HT-29 (cell line): Measurements from ENCODE around the gene ALG9. TPM values are rescaled to one million over a fixed set of nuclear protein-coding genes. Genes with fewer than 3 reads are reported as not detected.
"Not testable (repeated sequence)": the region's sequence is repeated elsewhere in the genome, so short reads cannot be mapped to it uniquely, and the experiment has no call there.

ENCODE experiments used
- DNase-seq: peaks from one replicate; pipeline ENCODE4 v3.0.0-alpha.2; 2015; ENCODE audit warnings: low spot score
- total RNA-seq: library from RNA; depleted of rRNA; stranded (reverse); fragments of >200 nt; shearing (Covaris generic); gene quantifications from 2 replicates; pipeline ENCODE4 v1.2.3, GENCODE V29; 2014

ALG9 gene
- total RNA-seq, 1 experiment from 2014 or later, result 23.9 TPM

DNA sequence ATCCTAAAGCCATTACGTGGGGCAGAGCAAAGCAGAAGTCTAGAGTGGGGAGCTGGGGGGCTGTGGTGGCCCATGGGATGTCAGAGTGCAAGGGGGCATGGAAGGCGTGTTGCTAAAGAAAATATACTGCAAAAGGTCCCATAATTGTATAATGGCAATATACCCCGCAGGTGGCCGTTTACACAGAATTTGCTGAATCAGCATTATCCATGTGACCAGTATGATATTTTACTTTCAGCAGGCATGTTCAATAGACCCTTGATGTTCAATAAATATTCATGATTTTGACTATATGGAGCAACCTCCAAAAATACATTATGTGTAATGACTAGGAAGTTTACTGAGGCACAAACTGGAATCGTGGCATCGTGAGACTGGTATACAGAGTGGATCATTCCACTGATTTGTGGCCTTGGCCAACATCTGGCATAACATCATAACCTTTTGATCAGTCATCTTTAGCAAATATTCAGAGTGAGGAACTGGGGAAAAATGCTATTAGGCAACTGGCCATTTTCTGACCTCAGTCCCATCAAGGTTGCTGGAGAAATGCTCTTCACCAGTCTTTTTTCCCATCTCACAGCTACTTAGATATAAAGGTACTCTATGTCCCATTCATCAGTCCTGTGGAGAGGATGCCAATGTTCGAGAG, 75.9 kb downstream of the ALG9 start:
- no peak for DNase-seq

DNA sequence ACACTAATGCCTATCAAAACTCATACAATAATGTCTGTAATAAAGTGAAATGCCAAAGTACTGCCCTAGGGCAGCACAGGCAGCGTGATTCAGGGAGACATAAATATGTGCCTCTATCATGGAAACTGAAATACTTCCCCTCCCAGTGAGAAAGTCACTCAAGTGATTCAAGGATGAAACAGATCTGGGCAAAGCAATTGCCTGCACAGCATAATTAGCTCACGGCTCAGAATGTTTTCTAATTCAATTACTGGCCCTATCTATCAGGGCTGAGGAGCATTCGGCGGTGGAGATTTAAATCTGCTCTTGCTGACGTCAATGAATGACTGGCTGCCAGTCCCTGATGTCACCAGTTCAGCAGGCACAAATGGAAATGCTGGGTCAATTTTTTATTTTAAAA, 77.5 kb downstream of the ALG9 start:
- DNase-seq, result no peak

DNA sequence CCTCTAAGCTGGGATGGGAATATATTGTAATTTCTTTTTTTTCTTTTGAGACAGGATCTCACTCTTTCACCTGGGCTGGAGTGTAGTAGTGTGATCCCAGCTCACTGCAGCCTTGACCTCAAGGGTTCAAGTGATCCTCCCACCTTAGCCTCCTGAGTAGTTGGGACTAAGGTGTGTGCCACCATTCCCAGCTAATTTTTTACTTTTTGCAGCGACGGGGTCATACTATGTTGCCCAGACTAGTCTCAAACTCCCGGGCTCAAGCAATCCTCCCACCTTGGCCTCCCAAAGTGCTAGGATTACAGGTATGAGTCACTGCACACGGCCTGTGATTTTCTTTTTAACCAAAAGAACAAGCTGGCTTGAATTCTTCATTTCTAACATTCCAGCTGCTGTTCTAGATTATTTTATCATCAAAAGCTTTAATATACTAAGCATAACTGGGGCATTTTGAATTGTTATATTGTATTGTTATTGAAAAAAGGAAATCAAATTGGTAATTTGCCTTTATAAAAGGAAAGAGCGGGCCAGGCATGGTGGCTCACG, 78.4 kb downstream of the ALG9 start:
- DNase-seq, result no peak

DNA sequence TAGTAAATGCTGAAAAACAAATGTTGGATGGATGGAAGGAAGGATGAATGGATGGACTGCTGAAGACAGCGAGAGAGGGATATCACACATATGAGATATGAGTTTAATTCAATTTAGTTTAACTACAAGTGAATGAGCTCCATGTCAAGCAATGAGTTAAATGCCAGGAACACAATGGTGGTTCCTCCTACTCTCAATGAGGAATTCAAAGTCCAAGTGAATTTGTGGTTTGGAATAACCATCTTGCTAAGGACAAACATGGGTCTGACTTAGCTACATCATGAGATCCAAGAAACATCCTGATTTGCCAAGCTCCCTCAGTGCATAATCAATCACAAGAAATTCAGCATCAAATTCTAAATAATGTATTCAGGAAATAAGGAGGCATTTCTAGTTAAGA, 79.1 kb downstream of the ALG9 start:
- no peak for DNase-seq

DNA sequence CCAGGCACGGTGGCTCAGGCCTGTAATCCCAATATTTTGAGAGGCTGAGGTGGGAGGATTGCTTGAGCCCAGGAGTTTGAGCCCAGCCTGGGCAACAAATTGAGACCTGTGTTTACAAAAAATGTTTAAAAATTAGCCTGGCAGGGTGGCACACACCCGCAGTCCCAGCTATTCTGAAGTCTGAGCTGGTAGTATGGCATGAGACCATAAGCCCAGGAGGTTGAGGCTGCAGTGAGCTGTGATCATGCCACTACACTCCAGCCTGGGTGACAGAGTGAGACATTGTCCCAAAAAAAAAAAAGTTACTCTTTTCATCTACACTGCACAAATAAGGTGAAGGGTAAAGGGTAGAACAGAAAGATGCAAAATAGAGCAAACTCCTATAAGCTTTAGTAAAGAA, 82.9 kb downstream of the ALG9 start:
- no peak for DNase-seq

DNA sequence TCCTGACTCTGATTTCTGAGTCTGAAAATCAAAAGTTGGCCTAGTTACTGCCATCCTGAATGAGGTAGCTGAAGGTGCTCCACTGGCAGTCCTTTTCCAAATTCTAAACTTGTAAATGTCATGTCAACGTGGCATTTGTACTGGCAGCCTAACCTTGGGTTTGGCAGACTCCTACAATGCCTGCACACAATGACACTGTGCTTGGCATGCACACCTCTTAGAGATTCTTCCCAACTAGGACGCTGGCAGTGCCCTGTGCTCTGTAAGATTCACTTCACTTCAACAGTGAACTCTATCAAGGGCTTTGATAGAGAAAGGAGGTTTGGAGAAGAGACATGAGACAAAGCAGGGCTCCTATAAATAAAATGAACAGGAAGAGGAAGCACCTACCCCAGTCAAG, 83.3 kb downstream of the ALG9 start:
- DNase-seq, result no peak

DNA sequence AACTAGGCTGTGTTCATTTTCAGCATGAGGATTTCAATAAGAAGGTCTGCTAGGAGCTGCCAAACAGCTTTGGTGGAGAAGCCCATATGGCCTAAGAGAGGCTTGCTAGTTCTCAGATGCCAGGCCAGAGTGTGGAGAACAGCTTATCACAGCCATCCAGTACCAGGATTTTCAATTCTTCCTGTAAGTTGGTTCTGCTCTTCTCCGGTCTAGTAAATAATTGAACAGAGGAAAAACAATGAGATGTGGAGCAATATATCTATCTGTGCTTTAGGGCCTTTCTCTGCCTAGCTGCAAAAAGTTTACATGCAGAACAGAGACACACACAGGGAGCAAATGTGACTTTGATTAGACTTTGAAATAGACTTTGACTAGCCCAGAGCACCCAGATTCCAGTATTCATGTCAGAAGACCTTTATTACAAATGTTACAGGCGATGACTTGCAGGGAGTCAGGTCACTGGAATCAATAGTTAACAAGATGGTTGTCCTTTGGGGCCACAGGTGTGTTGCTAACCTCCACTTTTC, 85.4 kb downstream of the ALG9 start:
- DNase-seq, result no peak

DNA sequence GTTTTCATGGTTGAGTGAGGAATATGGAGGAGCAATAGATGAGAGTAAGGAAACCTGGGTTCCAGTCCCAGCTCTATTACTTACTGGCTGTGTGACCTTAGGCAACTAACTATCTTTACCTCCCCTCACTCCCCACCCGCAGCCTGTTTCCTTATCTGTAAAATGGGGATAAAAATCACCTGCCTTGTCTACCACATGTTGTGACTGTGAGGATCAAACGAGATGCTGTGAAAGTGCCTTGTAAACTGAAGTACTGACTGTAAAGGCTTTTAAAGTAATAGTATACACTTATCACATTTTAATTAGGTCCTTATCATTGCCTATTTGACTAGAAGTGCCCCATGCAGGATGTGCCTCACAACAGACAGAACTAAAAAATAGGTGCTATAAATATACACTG, 86.3 kb downstream of the ALG9 start:
- no peak for DNase-seq

DNA sequence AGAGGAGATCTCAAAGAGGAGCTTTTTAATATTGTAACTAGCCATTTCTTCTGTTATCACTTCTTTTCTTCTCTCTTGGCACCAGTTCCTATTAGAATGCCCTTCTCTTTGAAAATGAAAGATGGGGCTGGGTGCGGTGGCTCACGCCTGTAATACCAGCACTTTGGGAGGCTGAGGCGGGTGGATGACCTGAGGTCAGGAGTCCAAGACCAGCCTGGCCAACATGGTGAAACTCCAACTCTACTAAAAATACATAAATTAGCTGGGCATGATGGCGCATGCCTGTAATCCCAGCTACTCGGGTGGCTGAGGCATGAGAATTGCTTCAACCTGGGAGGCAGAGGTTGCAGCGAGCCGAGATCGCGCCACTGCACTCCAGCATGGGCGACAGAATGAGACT, 87.1 kb downstream of the ALG9 start:
- not testable (repeated sequence) for DNase-seq

DNA sequence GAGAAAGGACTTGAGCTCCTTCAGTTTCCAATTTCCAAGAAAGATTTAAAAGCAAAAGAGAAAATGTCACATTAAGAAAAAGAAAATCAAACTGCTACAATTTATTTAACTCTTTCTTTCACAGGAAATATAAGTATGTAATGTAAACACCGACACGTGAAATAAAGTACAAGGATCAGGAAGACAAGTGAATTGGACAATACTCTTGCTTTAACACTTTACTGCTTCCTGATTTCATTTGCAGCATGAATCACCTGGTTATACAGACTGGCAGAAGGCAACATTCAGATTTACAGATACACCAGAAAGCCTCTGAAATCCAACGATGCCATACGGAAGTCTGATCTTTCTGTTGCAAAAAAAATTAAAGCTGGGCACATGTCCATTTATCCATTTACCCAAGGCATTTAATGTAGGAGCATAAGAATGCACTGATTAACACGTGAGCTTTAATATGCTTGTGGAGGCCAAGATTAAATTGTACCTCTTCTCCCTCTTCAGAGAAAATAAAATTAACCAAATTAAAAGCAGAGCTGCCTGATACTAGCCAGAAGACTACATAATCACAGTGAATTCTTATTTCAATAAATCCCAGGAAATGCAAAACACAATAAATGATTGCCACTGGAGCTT, 89.2 kb downstream of the ALG9 start:
- DNase-seq, result no peak

DNA sequence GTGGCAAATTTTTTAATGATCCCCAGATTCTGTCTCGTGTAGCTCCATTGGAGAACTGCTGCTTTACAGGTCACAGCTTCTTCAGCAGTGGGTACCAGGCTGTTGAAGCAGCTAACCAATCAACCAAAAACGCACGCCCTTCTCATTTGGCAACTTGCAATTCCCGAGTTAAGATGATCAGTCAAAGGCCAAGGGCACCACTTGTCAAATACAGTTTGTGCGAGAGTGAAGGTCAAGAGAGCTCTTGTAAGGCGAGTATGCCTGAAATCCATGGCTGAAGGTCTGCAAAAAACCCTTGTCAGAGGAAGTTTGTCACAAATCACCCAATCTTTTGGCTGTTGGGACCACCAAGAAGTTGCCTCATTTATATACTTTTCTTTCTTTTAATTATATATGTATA, 92.3 kb downstream of the ALG9 start:
- DNase-seq, result no peak

DNA sequence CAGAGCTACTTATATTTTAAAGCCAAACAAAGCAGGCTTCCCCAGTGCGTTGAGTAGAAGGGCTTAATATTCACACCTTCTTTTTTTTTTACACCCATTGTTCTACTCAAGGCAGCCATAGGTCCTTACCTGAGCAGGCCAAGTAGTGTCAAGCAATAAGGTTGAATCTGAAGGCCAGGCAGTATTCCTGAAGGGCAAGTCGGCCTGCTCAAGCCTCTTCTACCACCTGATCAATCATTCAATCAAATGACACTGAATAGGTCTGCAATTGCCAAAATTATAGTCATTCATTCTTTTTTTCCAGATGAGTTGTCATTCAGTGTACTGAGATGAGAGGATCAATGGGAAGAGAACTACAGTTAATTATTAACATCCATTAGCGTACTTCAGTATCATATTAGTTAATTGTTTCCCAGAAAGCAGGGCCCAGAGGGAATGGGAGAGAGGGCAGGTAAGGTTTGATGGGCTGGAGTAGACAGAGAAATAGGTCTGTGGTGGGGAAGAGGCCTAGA, 93.3 kb downstream of the ALG9 start:
- no peak for DNase-seq

DNA sequence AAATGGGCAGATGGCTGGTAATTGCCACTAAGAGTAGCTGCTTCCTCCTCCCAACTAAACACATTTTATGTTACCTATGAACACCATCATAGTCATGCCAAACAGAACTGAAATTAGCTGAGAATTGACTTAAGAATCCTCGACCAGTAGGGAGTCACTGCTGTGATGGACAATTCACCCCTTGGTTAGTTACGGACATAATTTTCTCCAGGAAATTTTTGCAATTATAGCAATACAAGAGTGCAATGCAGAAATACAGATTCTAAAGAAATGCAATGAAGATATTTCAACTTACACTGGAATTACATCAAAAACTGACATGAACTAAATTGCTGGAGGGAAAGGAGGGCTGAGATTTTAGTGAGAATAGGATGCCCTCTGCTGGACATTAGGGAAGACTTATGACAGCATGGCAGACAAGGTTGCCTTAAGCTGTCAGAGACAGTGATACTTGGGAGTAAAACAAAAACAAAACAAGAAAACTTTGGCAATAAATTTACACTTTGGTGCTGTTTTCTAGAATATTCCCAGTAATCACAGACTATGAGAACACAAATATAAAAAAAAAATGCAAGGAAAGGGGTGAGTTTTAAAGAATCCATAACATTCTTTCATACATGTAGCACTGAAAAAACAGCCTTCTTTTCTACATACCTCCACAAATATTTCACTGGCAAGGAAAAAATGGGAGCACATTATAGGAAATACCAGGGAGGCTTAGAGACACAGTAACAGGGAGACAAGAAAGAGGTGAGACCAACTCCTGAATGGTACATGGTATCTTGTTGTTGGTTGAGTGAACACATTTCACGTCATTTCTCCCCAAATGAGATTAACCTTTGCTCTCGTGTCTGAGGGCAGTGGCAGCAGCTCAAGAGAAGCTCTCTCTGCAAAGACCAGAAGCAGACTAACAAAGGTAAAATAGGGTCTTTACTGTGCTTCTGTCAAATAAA, 94.0 kb downstream of the ALG9 start:
- DNase-seq, result peak; percentile 81

DNA sequence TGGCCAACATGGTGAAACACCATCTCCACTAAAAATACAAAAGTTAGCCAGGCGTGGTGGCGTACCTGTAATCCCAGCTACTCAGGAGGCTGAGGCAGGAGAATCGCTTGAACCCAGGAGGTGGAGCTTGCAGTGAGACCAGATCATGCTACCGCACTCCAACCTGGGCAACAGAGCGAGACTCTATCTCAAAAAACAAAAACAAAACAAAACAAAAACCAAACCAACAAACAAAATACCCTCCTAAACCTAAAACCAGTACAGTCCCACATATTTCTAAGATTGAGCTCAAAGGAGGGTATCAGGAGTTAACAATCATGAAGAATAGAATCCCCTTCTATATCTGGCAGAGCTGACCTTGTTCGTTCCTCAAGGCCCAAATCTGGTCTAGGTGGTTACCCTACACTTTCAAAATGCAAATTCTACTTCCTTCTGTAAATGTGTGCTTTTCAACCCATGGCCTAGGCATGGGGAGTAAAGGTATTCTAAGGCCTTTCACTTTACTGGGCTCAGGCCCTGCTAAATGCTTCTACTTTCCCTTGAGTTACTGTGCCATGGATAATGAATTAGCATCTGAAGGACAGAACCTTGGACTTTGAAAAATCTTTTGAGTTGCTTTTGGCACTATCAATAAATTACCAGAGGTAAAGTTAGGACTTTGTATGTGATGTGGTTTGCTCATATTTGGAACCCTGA, 94.8 kb downstream of the ALG9 start:
- DNase-seq, result no peak

DNA sequence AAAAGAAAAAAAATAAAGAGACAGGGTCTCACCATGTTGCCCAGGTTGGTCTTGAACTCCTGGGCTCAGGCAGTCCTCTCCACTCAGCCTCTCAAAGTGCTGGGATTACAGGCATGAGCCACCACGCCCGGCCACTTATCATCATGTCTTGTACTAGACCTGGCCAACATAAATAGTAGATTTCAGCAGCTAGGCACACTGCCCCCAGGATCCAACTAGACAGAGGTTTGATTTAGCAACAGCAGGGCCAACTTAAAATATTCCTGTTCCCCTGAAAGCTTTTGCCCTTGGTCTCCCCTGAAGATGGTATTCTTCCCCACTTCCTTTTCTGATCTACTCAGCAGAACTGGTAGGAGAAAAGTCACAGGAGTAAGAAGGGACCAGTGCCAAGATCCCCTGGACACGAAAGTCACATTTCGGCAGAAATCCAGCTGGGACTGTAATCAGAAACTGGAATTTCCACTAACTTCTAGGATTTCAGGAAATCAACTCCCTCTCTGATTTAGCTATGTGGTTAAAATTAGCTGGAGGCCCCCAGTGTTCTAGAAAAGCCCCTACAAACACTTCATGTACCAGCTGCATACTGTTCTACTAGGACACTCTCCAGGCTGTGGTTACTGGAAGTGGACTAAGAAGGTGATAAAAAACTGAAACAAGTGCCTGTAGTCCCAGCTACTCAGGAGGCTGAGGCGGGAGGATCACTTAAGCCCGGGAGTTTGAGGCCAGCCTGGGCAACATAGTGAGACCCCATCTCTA, 96.2 kb downstream of the ALG9 start:
- no peak for DNase-seq

DNA sequence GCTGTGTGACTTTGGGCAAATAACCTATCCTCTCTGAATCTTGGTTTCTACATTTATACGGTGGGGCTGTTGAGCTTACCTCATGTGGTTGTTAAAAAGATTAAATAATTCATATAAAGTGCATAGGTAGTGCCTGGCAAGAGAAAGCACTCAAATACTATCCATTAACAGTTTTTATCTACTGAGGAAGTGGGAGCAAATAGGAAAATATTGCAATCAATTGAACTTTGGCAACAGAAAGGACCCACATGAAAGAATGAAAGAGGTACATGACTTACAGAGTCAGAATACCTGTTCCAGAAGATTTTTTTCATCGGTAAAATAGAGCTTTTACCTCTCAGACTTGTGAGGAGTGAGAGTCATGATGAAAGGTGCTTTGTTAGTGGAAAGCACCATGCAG, 98.8 kb downstream of the ALG9 start:
- no peak for DNase-seq

DNA sequence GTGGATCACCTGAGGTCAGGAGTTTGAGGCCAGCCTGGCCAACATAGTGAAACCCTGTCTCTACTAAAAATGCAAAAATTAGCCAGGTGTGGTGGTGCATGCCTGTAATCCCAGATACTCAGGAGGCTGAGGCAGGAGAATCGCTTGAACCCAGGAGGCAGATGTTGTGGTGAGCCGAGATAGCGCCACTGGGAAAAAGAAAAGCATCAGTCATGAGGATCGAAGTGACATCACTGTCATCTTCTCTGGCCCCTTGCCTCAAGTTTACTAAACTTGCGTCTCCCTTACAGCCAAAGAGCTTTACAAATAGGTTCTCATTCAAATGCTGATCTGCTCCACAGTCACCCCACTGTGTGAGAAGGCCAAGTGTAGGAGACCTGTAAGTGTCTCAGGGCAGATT, 100.2 kb downstream of the ALG9 start:
- not testable (repeated sequence) for DNase-seq

DNA sequence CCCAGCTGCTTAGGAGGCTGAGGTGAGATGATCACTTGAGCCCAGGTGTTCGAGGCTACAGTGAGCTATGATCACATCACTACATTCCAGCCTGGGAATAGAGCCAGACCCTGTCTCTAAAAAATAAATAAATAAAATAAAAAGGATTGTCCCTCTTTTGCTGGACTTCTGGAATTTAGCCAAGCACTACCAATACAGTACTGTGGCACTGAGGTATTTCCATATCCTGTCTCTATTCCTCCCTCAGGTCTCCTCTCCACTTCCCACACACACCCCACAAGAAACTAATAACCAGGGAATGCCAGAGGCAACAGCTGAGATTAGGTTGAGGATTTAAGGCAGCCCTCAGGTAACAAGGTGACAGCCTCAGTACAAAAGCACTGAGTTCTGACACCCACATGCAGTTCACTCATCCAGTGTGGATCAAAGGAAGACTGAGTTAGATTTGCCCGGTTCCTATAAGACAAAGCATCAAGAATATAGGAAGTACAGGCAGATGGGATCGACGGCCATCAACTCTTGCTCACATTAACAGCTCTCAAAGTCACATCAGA, 100.7 kb downstream of the ALG9 start:
- no peak for DNase-seq

DNA sequence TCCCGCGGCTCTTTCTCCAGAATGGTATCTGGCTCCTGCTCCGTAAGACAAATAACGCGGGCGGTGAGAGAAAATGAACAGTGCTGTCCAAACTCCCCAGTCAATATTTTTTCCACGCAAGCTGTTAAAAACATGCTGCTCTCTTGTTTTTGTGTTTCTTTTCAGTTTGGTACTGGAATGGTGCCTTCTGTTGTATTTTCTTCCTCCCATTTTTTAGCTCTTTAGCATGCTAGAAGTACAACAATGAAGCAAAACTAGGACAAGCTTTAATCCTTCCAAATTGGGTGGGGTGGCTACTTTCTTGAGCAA, 104.6 kb downstream of the ALG9 start:
- no peak for DNase-seq
